Medulla oblongata (tissue), 1 donor: Measurements from ENCODE around the gene TP63.
"Not testable (repeated sequence)": the region's sequence is repeated elsewhere in the genome, so short reads cannot be mapped to it uniquely, and the experiment has no call there.

Experiments
- DNase-seq: peaks from one replicate; pipeline ENCODE4 v3.0.0-alpha.2; 2015; ENCODE audit errors: extremely low spot score

The TP63 gene

DNA sequence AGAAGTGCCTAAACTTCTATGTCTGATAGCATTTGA, at the start of gene TP63:
Gene TP63 (plus strand): TSS at position 17 of the 36 bp plus-strand sequence. CDS start 127 bp downstream, outside the sequence.
- DNase-seq = no peak

- no peak for DNase-seq
Observed at GRCh38 chr3:189582179-189582578, 49.0 kb upstream of the TP63 start.

- DNase-seq = no peak
Observed at GRCh38 chr3:189584645-189585044, 46.5 kb upstream of the TP63 start.

DNA sequence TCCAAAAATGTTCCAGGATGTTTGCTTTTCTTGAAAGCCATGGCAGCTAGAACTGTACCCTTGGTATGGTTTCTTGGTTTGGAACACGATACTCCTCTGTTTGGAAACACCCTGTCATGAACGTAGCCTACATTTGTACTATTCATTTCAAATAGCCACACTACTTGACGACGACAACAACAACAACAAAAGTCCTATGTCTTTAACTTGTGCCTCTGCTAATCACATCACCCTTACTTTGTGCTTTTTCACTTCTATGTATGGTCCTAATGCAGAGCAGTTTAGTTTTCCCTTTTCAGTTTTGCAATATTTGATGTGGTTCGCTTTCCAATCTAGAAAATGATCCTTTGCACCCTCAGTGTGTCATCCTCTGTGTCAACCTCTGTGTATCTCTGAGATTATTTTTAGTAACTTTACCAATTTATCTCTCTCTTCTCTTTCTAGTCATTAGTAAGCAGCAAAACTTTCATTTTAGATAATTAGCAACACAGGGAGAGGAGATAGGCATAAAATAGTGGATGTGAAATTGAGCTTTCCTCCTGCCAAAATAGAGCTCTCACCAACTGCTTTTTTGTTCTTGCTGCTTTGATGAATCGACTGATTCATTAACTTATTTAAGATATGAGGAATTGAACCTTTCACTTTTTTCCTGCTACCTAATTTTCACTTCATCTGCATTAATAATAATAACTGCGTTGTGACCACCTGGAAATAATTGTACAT, 44.1 kb upstream of the TP63 start:
- no peak for DNase-seq

- no peak for DNase-seq
Observed at GRCh38 chr3:189587664-189588040, 43.5 kb upstream of the TP63 start.

- no peak for DNase-seq
Observed at GRCh38 chr3:189588070-189588469, 43.1 kb upstream of the TP63 start.

DNA sequence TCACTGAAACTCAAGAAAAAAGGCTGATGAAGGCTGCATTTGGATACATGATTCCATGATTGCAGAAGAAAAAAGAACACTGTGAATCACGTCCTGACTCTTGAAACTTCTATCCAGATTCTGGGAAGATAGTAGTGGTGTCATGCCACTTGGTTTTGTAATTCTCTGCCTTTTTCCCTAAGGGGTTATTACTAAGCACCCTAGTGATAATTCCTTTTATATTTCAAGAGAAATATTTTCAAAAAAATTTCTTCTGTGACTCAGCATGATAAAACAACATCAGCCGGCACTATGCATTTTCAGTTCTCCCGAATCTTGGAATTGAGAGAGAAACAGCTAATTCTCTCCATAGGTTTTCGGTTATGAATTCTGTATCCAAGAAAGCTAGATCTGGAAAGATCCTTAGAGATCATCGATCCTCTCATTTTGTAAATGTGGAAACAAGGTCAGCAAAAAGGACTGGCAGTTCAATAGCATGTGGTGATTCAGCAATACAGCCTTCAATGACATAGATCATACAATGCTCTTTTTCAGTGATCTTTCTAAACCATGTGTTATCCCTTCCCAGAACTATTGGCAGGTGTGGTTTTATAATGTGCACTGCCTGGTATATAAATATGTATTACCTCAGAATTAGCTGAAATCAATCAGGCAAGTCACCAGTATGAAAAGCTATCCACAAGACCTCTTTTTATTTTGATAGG, 42.6 kb upstream of the TP63 start:
- DNase-seq = no peak

DNA sequence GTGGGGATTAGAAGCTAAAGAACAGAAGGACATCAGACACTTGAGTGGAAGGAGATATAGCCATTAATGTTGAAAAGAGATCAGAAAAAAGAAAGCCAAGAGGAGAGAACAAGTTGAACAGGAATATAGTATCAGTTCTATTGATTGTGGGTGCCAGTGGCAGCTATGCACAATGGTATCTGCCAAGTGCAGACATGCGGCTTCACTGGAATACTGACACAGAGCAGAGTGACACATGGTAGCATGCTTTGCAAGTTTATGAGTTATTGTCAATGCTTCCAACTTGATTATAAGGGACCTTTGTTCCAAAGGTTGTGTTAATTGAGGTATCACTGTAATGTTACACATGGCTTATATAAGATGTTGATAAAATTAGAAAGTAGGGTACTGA, 42.0 kb upstream of the TP63 start:
- no peak for DNase-seq

GRCh38 chr3:189590223-189590622, 41.0 kb upstream of the TP63 start:
- no peak for DNase-seq

GRCh38 chr3:189593581-189593980, 37.6 kb upstream of the TP63 start:
- no peak for DNase-seq

DNA sequence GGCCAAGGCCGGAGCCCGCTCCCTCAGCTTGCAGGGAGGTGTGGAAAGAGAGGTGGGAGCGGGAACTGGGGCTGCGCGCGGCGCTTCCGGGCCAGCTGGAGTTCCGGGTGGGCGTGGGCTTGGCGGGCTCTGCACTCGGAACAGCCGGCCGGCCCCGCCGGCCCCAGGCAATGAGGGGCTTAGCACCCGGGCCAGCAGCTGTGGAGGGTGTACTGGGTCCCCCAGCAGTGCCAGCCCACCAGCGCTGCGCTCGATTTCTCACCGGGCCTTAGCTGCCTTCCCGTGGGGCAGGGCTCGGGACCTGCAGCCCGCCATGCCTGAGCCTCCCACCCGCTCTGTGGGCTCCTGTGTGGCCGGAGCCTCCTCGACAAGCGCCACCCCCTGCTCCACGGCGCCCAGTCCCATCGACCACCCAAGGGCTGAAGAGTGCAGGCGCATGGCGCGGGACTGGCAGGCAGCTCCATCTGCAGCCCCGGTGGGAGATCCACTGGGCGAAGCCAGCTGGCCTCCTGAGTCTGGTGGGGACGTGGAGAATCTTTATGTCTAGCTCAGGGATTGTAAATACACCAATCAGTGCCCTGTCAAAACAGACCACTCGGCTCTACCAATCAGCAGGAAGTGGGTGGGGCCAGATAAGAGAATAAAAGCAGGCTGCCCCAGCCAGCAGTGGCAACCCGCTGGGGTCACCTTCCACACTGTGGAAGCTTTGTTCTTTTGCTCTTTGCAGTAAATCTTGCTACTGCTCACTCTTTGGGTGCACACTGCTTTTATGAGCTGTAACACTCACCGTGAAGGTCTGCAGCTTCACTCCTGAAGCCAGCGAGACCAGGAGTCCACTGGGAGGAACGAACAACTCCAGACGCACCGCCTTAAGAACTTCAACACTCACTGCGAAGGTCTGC, 34.9 kb upstream of the TP63 start:
- DNase-seq = not testable (repeated sequence)

DNA sequence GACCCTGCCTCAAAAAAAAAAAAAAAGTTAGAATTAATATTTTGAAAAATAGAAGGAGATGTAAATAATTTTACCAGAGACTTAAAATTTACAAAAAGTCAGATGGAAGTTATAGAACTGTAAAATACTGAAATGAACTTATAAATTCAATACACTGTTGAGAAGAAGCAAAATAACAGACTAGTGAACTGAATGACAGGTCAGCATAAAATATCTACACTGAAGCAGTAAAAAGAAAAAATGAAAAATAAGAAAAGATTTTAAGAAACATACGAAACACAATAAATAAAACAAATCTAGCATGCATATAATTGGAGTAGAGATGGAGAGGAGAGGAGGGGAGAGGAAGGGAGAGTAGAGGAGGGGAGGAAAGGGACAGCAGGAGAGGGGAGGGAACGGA, 33.3 kb upstream of the TP63 start:
- DNase-seq = no peak

GRCh38 chr3:189598530-189599225, 32.5 kb upstream of the TP63 start:
- peak; percentile 10 for DNase-seq

DNA sequence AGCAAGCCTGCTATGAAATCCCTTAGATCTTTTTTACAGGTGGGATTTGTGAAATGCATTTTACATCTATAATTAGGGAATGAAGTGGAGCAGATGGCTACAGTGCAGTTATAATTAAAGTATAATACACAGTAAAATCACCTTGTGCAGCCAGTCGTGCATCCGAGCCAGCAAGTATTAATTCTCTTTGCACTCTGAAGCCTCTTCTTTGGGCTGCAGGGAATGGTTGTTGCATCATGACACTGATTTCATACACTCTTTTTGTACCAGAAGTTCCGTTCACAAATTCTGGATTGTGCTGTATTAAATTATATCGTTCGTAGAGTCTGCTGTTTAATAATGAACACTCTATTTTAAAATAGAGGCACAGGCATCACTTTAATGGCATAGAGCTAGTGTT, 28.7 kb upstream of the TP63 start:
- DNase-seq = no peak

- DNase-seq = no peak
Observed at GRCh38 chr3:189605717-189606116, 25.5 kb upstream of the TP63 start.

GRCh38 chr3:189606774-189607173, 24.4 kb upstream of the TP63 start:
- no peak for DNase-seq

- not testable (repeated sequence) for DNase-seq
Observed at GRCh38 chr3:189612641-189613040, 18.5 kb upstream of the TP63 start.

DNA sequence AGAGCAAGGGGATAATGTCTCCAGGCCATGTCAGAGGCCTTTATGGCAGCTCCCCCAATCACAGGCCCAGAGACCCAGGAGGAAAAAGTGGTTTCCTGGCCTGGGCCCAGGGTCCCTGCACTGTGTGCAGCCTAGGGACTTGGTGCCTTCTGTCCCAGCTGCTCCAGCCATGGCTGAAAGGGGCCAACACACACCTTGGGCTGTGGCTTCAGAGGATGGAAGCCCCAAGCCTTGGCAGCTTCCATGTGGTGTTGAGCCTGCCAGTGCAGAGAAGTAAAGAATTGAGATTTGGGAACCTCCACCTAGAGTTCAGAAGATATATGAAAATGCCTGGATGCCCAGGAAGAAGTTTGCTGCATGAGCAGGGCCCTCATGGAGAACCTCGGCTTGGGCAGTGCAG, 18.1 kb upstream of the TP63 start:
- DNase-seq = no peak

DNA sequence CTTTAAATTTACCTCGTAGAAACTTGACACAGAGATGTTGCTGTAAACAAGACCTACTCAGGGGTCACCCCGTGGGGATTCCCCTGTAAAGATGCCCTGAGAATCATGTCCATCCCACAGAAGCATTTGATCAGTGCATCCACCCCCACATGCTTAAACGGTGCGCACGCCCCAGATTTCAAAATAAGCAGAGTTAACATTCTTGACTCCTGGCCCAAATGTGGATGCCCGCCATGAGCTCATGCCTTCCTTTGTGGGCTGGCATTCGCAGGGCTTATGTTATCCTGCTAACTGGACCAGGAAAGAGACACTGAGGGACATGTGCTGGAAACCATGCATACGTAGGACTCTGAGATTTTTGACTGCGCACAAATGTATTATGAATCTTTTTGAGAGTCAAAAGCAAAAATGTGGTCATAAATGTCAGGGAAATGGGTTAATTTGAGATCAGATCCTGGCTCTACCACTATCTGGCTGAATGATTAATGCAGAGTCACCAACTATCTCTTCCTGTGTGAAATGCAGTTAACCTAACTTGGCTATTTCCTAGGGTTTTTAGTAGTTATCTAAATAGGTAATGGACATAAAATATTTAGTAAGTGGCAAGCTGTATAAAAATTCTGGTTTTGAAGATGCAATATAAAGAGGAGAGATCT, 9.1 kb upstream of the TP63 start:
- no peak for DNase-seq

DNA sequence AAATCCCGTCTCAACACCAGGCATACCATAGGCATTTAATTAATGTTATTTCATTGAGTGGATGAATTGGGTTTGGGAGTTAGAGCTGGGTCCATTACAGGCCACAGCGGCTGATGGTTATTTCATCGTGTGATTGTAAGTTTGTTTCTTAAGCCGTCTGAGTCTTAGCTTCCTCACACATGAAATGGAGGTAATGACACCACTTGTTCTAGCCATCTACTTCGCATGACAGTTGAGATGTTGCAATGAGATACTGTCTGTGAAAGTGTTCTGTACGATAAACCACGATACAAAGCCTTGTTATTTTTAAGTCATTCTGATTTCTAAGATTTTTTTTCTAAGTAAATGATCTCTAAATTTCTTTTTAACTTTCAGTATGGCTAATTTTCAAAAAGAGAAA, 8.6 kb upstream of the TP63 start:
- no peak for DNase-seq

DNA sequence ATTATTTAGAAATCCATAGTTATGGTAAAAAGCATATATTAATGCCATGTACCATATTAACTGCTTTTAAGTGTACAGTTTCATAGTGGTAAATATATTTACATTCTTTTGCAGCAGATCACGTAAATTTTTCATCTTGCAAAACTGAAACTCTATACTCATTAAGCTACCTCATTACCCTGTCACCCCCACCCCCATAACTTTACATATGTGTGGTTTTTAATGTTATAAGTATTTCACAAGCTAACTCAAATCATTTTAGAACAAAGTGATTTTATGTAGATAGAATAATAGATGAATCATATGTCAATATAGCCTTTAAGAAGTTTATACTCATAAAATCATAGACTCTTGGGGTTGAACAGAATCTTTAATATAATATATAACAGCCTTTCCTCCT, 7.1 kb upstream of the TP63 start:
- DNase-seq = no peak

- no peak for DNase-seq
Observed at GRCh38 chr3:189625071-189625470, 6.1 kb upstream of the TP63 start.
